ENCODE results near the gene ADAM12. TPM values are rescaled to one million over a fixed set of nuclear protein-coding genes. Genes with fewer than 3 reads are reported as not detected.

The ADAM12 gene
- total RNA-seq, 1 experiment from 2014 or later = not detected

DNA sequence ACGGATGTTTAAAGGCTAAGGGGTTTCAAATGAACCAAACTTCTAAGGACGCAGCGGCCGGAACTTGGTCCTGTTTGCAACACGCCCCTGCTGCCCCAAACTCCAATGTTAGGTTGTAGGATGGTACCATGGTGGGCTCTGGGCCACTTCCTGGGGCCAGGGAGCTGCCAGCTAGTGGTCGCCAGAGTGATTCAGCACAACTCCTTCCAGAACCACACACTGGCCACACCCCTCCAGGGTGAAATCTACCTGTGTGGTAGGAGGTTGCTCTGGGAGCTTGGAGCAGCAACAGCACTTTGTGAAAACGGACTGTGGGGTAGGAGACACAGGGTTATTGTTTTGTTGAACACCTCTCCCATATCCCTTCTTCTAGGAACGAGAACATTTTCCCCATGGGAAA, 330.8 kb downstream of the ADAM12 start:
- RAD21 ChIA-PET (ENCODE audit: low non-redundant PET in 1 of 2, low total read pairs in 2 of 2, uncharacterized antibody in 2 of 2, unreplicated experiment in 2 of 2) = no interaction called here

More for the DNA sequence above, 330.8 kb downstream of the ADAM12 start:
- Histone ChIP-seq H3K9me3 (ENCODE audit: control insufficient read depth in 1 of 2, insufficient read depth in 1 of 2, low read depth in 1 of 2, low read length in 2 of 2) (no peaks in the 10 kb centered on the region), H3K79me2 (ENCODE audit: insufficient read depth, low read length) (no peaks in the 10 kb centered on the region), H2AFZ (ENCODE audit: low read depth, low read length, poor library complexity, severe bottlenecking) (no peak overlapping the region), H3K27me3 (ENCODE audit: insufficient read depth, low read length) (peaks cover 81% of the 10 kb centered on the region), H3K36me3 (ENCODE audit: control insufficient read depth in 1 of 2, insufficient read depth in 2 of 2, low read length in 2 of 2) (no peaks in the 10 kb centered on the region), H3K9me2 (ENCODE audit: insufficient read depth) (no peaks in the 10 kb centered on the region), H3K4me2 (ENCODE audit: low read length) (no peak overlapping the region), H3K4me3 (replicated peaks in 1 of 2; ENCODE audit: low read depth in 1 of 2, low read length in 2 of 2) (no peak overlapping the region), H3K27ac (ENCODE audit: low read depth, low read length) (no peak overlapping the region), H3K9ac (ENCODE audit: low read length) (no peak overlapping the region), H3K4me1 (ENCODE audit: control insufficient read depth in 1 of 2, insufficient read depth in 2 of 2, low read length in 2 of 2) (peaks cover 8 to 9% of the 10 kb centered on the region in 2 experiments), H4K20me1 (ENCODE audit: insufficient read depth) (no peaks in the 10 kb centered on the region)
- intact Hi-C loops (cut with micrococcal nuclease) = no loop called here
- DNase-seq (ENCODE audit: low read depth, low spot score) (no peak), ATAC-seq (no peak)
- BruUV-seq (replicated peaks) = no TSS peak
- ChIA-PET POLR2A (no interaction called here), CTCF (no interaction called here)
- TF ChIP-seq EGR1 (IDR thresholded peaks at IDR 0.05; ENCODE audit: low read depth) (no peak), CBX3 (IDR thresholded peaks at IDR 0.05; ENCODE audit: low read depth) (no peak), EZH2 (IDR thresholded peaks at IDR 0.05) (no peak), RAD21 (IDR thresholded peaks at IDR 0.05; ENCODE audit: low read depth) (no peak), YY1 (IDR thresholded peaks at IDR 0.05; ENCODE audit: extremely low read depth, insufficient replicate concordance, low read depth, low read length) (no peak), ZFX (IDR thresholded peaks at IDR 0.05) (no peak), CEBPB (IDR thresholded peaks at IDR 0.05; ENCODE audit: low read depth) (no peak)
- TF ChIP-seq, protein P1, sequence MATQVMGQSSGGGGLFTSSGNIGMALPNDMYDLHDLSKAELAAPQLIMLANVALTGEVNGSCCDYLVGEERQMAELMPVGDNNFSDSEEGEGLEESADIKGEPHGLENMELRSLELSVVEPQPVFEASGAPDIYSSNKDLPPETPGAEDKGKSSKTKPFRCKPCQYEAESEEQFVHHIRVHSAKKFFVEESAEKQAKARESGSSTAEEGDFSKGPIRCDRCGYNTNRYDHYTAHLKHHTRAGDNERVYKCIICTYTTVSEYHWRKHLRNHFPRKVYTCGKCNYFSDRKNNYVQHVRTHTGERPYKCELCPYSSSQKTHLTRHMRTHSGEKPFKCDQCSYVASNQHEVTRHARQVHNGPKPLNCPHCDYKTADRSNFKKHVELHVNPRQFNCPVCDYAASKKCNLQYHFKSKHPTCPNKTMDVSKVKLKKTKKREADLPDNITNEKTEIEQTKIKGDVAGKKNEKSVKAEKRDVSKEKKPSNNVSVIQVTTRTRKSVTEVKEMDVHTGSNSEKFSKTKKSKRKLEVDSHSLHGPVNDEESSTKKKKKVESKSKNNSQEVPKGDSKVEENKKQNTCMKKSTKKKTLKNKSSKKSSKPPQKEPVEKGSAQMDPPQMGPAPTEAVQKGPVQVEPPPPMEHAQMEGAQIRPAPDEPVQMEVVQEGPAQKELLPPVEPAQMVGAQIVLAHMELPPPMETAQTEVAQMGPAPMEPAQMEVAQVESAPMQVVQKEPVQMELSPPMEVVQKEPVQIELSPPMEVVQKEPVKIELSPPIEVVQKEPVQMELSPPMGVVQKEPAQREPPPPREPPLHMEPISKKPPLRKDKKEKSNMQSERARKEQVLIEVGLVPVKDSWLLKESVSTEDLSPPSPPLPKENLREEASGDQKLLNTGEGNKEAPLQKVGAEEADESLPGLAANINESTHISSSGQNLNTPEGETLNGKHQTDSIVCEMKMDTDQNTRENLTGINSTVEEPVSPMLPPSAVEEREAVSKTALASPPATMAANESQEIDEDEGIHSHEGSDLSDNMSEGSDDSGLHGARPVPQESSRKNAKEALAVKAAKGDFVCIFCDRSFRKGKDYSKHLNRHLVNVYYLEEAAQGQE (IDR thresholded peaks at IDR 0.05; ENCODE audit: low read depth) = no peak
- TF ChIP-seq, protein P2, sequence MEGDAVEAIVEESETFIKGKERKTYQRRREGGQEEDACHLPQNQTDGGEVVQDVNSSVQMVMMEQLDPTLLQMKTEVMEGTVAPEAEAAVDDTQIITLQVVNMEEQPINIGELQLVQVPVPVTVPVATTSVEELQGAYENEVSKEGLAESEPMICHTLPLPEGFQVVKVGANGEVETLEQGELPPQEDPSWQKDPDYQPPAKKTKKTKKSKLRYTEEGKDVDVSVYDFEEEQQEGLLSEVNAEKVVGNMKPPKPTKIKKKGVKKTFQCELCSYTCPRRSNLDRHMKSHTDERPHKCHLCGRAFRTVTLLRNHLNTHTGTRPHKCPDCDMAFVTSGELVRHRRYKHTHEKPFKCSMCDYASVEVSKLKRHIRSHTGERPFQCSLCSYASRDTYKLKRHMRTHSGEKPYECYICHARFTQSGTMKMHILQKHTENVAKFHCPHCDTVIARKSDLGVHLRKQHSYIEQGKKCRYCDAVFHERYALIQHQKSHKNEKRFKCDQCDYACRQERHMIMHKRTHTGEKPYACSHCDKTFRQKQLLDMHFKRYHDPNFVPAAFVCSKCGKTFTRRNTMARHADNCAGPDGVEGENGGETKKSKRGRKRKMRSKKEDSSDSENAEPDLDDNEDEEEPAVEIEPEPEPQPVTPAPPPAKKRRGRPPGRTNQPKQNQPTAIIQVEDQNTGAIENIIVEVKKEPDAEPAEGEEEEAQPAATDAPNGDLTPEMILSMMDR (IDR thresholded peaks at IDR 0.05 in 2 of 3, conservative IDR thresholded peaks at IDR 0.05 in 1 of 3; ENCODE audit: borderline replicate concordance in 1 of 3, insufficient read depth in 1 of 3, low read depth in 2 of 3, low read length in 2 of 3) = no peak
